ENCODE results near the gene GET4. TPM values are rescaled to one million over a fixed set of nuclear protein-coding genes. Genes with fewer than 3 reads are reported as not detected.

The GET4 gene
- total and polyA plus RNA-seq, 2 of the 13 experiments (the other 11 are each of a cell fraction or from before 2014, with no cell fraction given), result 28.2 to 35.2 TPM

- no peak for TF ChIP-seq PRDM4 (CRISPR knock-in tag; IDR thresholded peaks at IDR 0.05; ENCODE audit: borderline replicate concordance)
- no peak for TF ChIP-seq NCOA1 (CRISPR knock-in tag; IDR thresholded peaks at IDR 0.05)
- TF ChIP-seq ZNF773 (CRISPR knock-in tag; IDR thresholded peaks at IDR 0.05; ENCODE audit: borderline replicate concordance), result no peak
- TF ChIP-seq ZNF772 (CRISPR knock-in tag; IDR thresholded peaks at IDR 0.05), result peak; percentile 53; the same call in 1 of the 2 replicates
- TF ChIP-seq GLI4 (CRISPR knock-in tag; IDR thresholded peaks at IDR 0.05; ENCODE audit: borderline replicate concordance), result 0 out of 2 replicates have a peak, but pooled peaks have one; percentile 30
- no peak for TF ChIP-seq ZNF407 (CRISPR knock-in tag; IDR thresholded peaks at IDR 0.05; ENCODE audit: not compliant biosample characterization)
- no peak for TF ChIP-seq CSRNP2 (CRISPR knock-in tag; conservative IDR thresholded peaks at IDR 0.05; ENCODE audit: low read depth)
- TF ChIP-seq SMARCC2 (IDR thresholded peaks at IDR 0.05), result no peak
- TF ChIP-seq SP5 (CRISPR knock-in tag; IDR thresholded peaks at IDR 0.05; ENCODE audit: borderline replicate concordance, low read depth), result peak; percentile 87
- no peak for TF ChIP-seq E2F2 (CRISPR knock-in tag; IDR thresholded peaks at IDR 0.05; ENCODE audit: borderline replicate concordance)
- TF ChIP-seq ATF4 (CRISPR knock-in tag; IDR thresholded peaks at IDR 0.05), result no peak
- no peak for TF ChIP-seq GATAD1 (CRISPR knock-in tag; IDR thresholded peaks at IDR 0.05)
- TF ChIP-seq MTF1 (CRISPR knock-in tag; IDR thresholded peaks at IDR 0.05), result no peak
Observed at GRCh38 chr7:926061-927030, 50.0 kb downstream of the GET4 start (continued).

Data from HepG2 (cell line).